ENCODE data around the gene THRB. TPM values are rescaled to one million over a fixed set of nuclear protein-coding genes. Genes with fewer than 3 reads are reported as not detected.

THRB gene
- total and polyA plus RNA-seq, 4 experiments from 2014 or later: 0.03 TPM; not detected in 3

GRCh38 chr3:24521420-24522145 lies 26.9 kb upstream of the THRB start:
- H3K4me3 Mint-ChIP-seq: no peak overlapping the region

GRCh38 chr3:24520976-24521419 lies 26.3 kb upstream of the THRB start:
- CTCF ChIA-PET (ENCODE audit: partially characterized antibody): no interaction called here
- Histone ChIP-seq H3K36me3 (ENCODE audit: insufficient read depth, low read length) (no peaks in the 10 kb centered on the region), H3K9me3 (ENCODE audit: control insufficient read depth in 1 of 2, low read length in 2 of 2) (no peaks in the 10 kb centered on the region), H3K4me3 (ENCODE audit: low read length in 2 of 2) (no peak overlapping the region), H3K4me1 (ENCODE audit: insufficient read depth, low read length) (no peaks in the 10 kb centered on the region), H3K27ac (ENCODE audit: low read depth, low read length) (no peak overlapping the region), H3K27me3 (ENCODE audit: insufficient read depth, low read length) (peaks cover 7% of the 10 kb centered on the region)
- peaks cover 0 to 5% (median 2%) of the 10 kb centered on the region in 4 donors for H3K4me1 Mint-ChIP-seq
- H3K27ac Mint-ChIP-seq: no peak overlapping the region
- H3K4me3 Mint-ChIP-seq: no peak overlapping the region
- H3K36me3 Mint-ChIP-seq: peaks cover 0 to 3% of the 10 kb centered on the region in 2 donors
- intact Hi-C loops (cut with micrococcal nuclease): no loop called here
- peaks cover 18 to 23% of the 10 kb centered on the region in 2 donors for H3K27me3 Mint-ChIP-seq
- POLR2A ChIA-PET (ENCODE audit: partially characterized antibody): no interaction called here
- no peak for DNase-seq
- H3K9me3 Mint-ChIP-seq: peaks cover 0 to 12% (median 7%) of the 10 kb centered on the region in 8 donors

More at GRCh38 chr3:24521420-24522145, 26.9 kb upstream of the THRB start:
- peaks cover 18 to 23% of the 10 kb centered on the region in 2 donors for H3K27me3 Mint-ChIP-seq
- no peaks in the 10 kb centered on the region for H3K9me3 ChIP-seq (ENCODE audit: control insufficient read depth in 1 of 2, low read length in 2 of 2)
- peaks cover 0 to 3% of the 10 kb centered on the region in 2 donors for H3K36me3 Mint-ChIP-seq
- no peak overlapping the region for H3K27ac Mint-ChIP-seq
- peaks cover 0 to 5% (median 2%) of the 10 kb centered on the region in 4 donors for H3K4me1 Mint-ChIP-seq
- peaks cover 0 to 12% (median 7%) of the 10 kb centered on the region in 8 donors for H3K9me3 Mint-ChIP-seq
- ChIA-PET POLR2A (ENCODE audit: partially characterized antibody) (no interaction called here), CTCF (ENCODE audit: partially characterized antibody) (no interaction called here)
- DNase-seq: no peak
- intact Hi-C loops (cut with micrococcal nuclease): no loop called here
- H3K4me1 ChIP-seq (ENCODE audit: insufficient read depth, low read length): no peaks in the 10 kb centered on the region
- H3K36me3 ChIP-seq (ENCODE audit: insufficient read depth, low read length): no peaks in the 10 kb centered on the region
- no peak overlapping the region for H3K27ac ChIP-seq (ENCODE audit: low read depth, low read length)
- H3K4me3 ChIP-seq (ENCODE audit: low read length in 2 of 2): no peak overlapping the region
- peaks cover 7% of the 10 kb centered on the region for H3K27me3 ChIP-seq (ENCODE audit: insufficient read depth, low read length)

GRCh38 chr3:24520101-24520495 lies 25.4 kb upstream of the THRB start:
- no peak for DNase-seq
- intact Hi-C loops (cut with micrococcal nuclease): no loop called here
- H3K4me3 Mint-ChIP-seq: no peak overlapping the region
- peaks cover 0 to 5% (median 2%) of the 10 kb centered on the region in 4 donors for H3K4me1 Mint-ChIP-seq
- CTCF ChIA-PET (ENCODE audit: partially characterized antibody): no interaction called here
- Histone ChIP-seq H3K4me1 (ENCODE audit: insufficient read depth, low read length) (no peaks in the 10 kb centered on the region), H3K4me3 (ENCODE audit: low read length in 2 of 2) (no peak overlapping the region), H3K9me3 (ENCODE audit: control insufficient read depth in 1 of 2, low read length in 2 of 2) (no peaks in the 10 kb centered on the region), H3K36me3 (ENCODE audit: insufficient read depth, low read length) (no peaks in the 10 kb centered on the region), H3K27me3 (ENCODE audit: insufficient read depth, low read length) (peaks cover 7% of the 10 kb centered on the region), H3K27ac (ENCODE audit: low read depth, low read length) (no peak overlapping the region)
- H3K27me3 Mint-ChIP-seq: peaks cover 18 to 23% of the 10 kb centered on the region in 2 donors
- H3K36me3 Mint-ChIP-seq: peaks cover 0 to 3% of the 10 kb centered on the region in 2 donors
- POLR2A ChIA-PET (ENCODE audit: partially characterized antibody): no interaction called here
- no peak overlapping the region for H3K27ac Mint-ChIP-seq
- peaks cover 0 to 12% (median 7%) of the 10 kb centered on the region in 8 donors for H3K9me3 Mint-ChIP-seq

GRCh38 chr3:24519368-24520100 lies 24.9 kb upstream of the THRB start:
- H3K4me3 Mint-ChIP-seq: no peak overlapping the region
- H3K36me3 Mint-ChIP-seq: peaks cover 0 to 3% of the 10 kb centered on the region in 2 donors
- DNase-seq: no peak
- peaks cover 7% of the 10 kb centered on the region for H3K27me3 ChIP-seq (ENCODE audit: insufficient read depth, low read length)
- H3K4me3 ChIP-seq (ENCODE audit: low read length in 2 of 2): no peak overlapping the region
- H3K9me3 ChIP-seq (ENCODE audit: control insufficient read depth in 1 of 2, low read length in 2 of 2): no peaks in the 10 kb centered on the region
- ChIA-PET POLR2A (ENCODE audit: partially characterized antibody) (no interaction called here), CTCF (ENCODE audit: partially characterized antibody) (no interaction called here)
- peaks cover 0 to 5% (median 2%) of the 10 kb centered on the region in 4 donors for H3K4me1 Mint-ChIP-seq
- H3K27ac Mint-ChIP-seq: no peak overlapping the region
- peaks cover 18 to 23% of the 10 kb centered on the region in 2 donors for H3K27me3 Mint-ChIP-seq
- no peaks in the 10 kb centered on the region for H3K4me1 ChIP-seq (ENCODE audit: insufficient read depth, low read length)
- peaks cover 0 to 12% (median 7%) of the 10 kb centered on the region in 8 donors for H3K9me3 Mint-ChIP-seq
- intact Hi-C loops (cut with micrococcal nuclease): no loop called here
- H3K36me3 ChIP-seq (ENCODE audit: insufficient read depth, low read length): no peaks in the 10 kb centered on the region
- H3K27ac ChIP-seq (ENCODE audit: low read depth, low read length): no peak overlapping the region

- H3K4me3 ChIP-seq (ENCODE audit: low read length in 2 of 2): no peak overlapping the region
- Mint-ChIP-seq H3K36me3 (peaks cover 0 to 3% of the 10 kb centered on the region in 2 donors), H3K27me3 (peaks cover 18 to 23% of the 10 kb centered on the region in 2 donors), H3K9me3 (peaks cover 0 to 12% (median 7%) of the 10 kb centered on the region in 8 donors), H3K4me3 (no peak overlapping the region), H3K4me1 (peaks cover 0 to 5% (median 2%) of the 10 kb centered on the region in 4 donors), H3K27ac (no peak overlapping the region)
- H3K27ac ChIP-seq (ENCODE audit: low read depth, low read length): no peak overlapping the region
- H3K9me3 ChIP-seq (ENCODE audit: control insufficient read depth in 1 of 2, low read length in 2 of 2): no peaks in the 10 kb centered on the region
- CTCF ChIA-PET (ENCODE audit: partially characterized antibody): no interaction called here
- POLR2A ChIA-PET (ENCODE audit: partially characterized antibody): no interaction called here
- no peak for DNase-seq
- no peaks in the 10 kb centered on the region for H3K36me3 ChIP-seq (ENCODE audit: insufficient read depth, low read length)
- intact Hi-C loops (cut with micrococcal nuclease): no loop called here
- H3K27me3 ChIP-seq (ENCODE audit: insufficient read depth, low read length): peaks cover 7% of the 10 kb centered on the region
- H3K4me1 ChIP-seq (ENCODE audit: insufficient read depth, low read length): no peaks in the 10 kb centered on the region
Observed at GRCh38 chr3:24518990-24519367, 24.3 kb upstream of the THRB start.

GRCh38 chr3:24514119-24514518 lies 19.5 kb upstream of the THRB start:
- Histone ChIP-seq H3K9me3 (ENCODE audit: control insufficient read depth in 1 of 2, low read length in 2 of 2) (no peaks in the 10 kb centered on the region), H3K27ac (ENCODE audit: low read depth, low read length) (no peak overlapping the region), H3K4me1 (ENCODE audit: insufficient read depth, low read length) (no peaks in the 10 kb centered on the region), H3K36me3 (ENCODE audit: insufficient read depth, low read length) (no peaks in the 10 kb centered on the region), H3K4me3 (ENCODE audit: low read length in 2 of 2) (no peak overlapping the region), H3K27me3 (ENCODE audit: insufficient read depth, low read length) (no peaks in the 10 kb centered on the region)
- ChIA-PET POLR2A (ENCODE audit: partially characterized antibody) (no interaction called here), CTCF (ENCODE audit: partially characterized antibody) (no interaction called here)
- H3K36me3 Mint-ChIP-seq: no peaks in the 10 kb centered on the region
- no peaks in the 10 kb centered on the region for H3K4me1 Mint-ChIP-seq
- DNase-seq: no peak
- no peak overlapping the region for H3K27ac Mint-ChIP-seq
- intact Hi-C loops (cut with micrococcal nuclease): no loop called here
- H3K9me3 Mint-ChIP-seq: peaks cover 0 to 6% (median under 1%) of the 10 kb centered on the region in 8 donors
- peaks cover 1 to 4% of the 10 kb centered on the region in 2 donors for H3K27me3 Mint-ChIP-seq
- H3K4me3 Mint-ChIP-seq: no peak overlapping the region

- no peak overlapping the region for H3K27ac Mint-ChIP-seq
- POLR2A ChIA-PET (ENCODE audit: partially characterized antibody): no interaction called here
- H3K36me3 Mint-ChIP-seq: no peaks in the 10 kb centered on the region
Observed at GRCh38 chr3:24513463-24513862, 18.8 kb upstream of the THRB start.

More at GRCh38 chr3:24513463-24513862, 18.8 kb upstream of the THRB start:
- DNase-seq: no peak
- intact Hi-C loops (cut with micrococcal nuclease): no loop called here
- H3K4me1 Mint-ChIP-seq: no peaks in the 10 kb centered on the region
- H3K9me3 Mint-ChIP-seq: peaks cover 0 to 6% (median 1%) of the 10 kb centered on the region in 8 donors
- CTCF ChIA-PET (ENCODE audit: partially characterized antibody): no interaction called here
- H3K4me1 ChIP-seq (ENCODE audit: insufficient read depth, low read length): no peaks in the 10 kb centered on the region
- H3K4me3 Mint-ChIP-seq: no peak overlapping the region
- H3K36me3 ChIP-seq (ENCODE audit: insufficient read depth, low read length): no peaks in the 10 kb centered on the region
- H3K27me3 Mint-ChIP-seq: peaks cover 1 to 2% of the 10 kb centered on the region in 2 donors
- H3K27ac ChIP-seq (ENCODE audit: low read depth, low read length): no peak overlapping the region
- H3K27me3 ChIP-seq (ENCODE audit: insufficient read depth, low read length): no peaks in the 10 kb centered on the region
- H3K9me3 ChIP-seq (ENCODE audit: control insufficient read depth in 1 of 2, low read length in 2 of 2): no peaks in the 10 kb centered on the region
- H3K4me3 ChIP-seq (ENCODE audit: low read length in 2 of 2): no peak overlapping the region

Data from CD4-positive, alpha-beta memory T cell (primary cell).